ENCODE results near the gene TMTC1.

The TMTC1 gene

GRCh38 chr12:29741342-29742241 is 42.1 kb downstream of the TMTC1 start:
- no peak overlapping the region for H3K4me3 ChIP-seq (ENCODE audit: low read length)
- TF ChIP-seq CTCF (conservative IDR thresholded peaks at IDR 0.05; ENCODE audit: low read length): no peak
- no peak for DNase-seq (ENCODE audit: low read depth)

GRCh38 chr12:29739279-29739991 is 44.3 kb downstream of the TMTC1 start:
- no peak for TF ChIP-seq CTCF (conservative IDR thresholded peaks at IDR 0.05; ENCODE audit: low read length)
- H3K4me3 ChIP-seq (ENCODE audit: low read length): no peak overlapping the region
- DNase-seq (ENCODE audit: low read depth): no peak

GRCh38 chr12:29738365-29738764 is 45.4 kb downstream of the TMTC1 start:
- DNase-seq (ENCODE audit: low read depth): no peak
- no peak for TF ChIP-seq CTCF (conservative IDR thresholded peaks at IDR 0.05; ENCODE audit: low read length)
- no peak overlapping the region for H3K4me3 ChIP-seq (ENCODE audit: low read length)

GRCh38 chr12:29737644-29738043 is 46.1 kb downstream of the TMTC1 start:
- no peak for TF ChIP-seq CTCF (conservative IDR thresholded peaks at IDR 0.05; ENCODE audit: low read length)
- H3K4me3 ChIP-seq (ENCODE audit: low read length): no peak overlapping the region
- no peak for DNase-seq (ENCODE audit: low read depth)

- no peak for TF ChIP-seq CTCF (conservative IDR thresholded peaks at IDR 0.05; ENCODE audit: low read length)
- no peak overlapping the region for H3K4me3 ChIP-seq (ENCODE audit: low read length)
- no peak for DNase-seq (ENCODE audit: low read depth)
Measured at GRCh38 chr12:29735604-29736003, 48.1 kb downstream of the TMTC1 start.

GRCh38 chr12:29734734-29735133 is 49.0 kb downstream of the TMTC1 start:
- TF ChIP-seq CTCF (conservative IDR thresholded peaks at IDR 0.05; ENCODE audit: low read length): no peak
- no peak for DNase-seq (ENCODE audit: low read depth)
- no peak overlapping the region for H3K4me3 ChIP-seq (ENCODE audit: low read length)

- H3K4me3 ChIP-seq (ENCODE audit: low read length): no peak overlapping the region
- DNase-seq (ENCODE audit: low read depth): no peak
- no peak for TF ChIP-seq CTCF (conservative IDR thresholded peaks at IDR 0.05; ENCODE audit: low read length)
Measured at GRCh38 chr12:29734305-29734704, 49.4 kb downstream of the TMTC1 start.

Measured in AG10803 (cell line).